Vagina (tissue), 2 donors: ENCODE measurements around the gene RALBP1. TPM values are rescaled to one million over a fixed set of nuclear protein-coding genes. Genes with fewer than 3 reads are reported as not detected.

Experiments used
- DNase-seq, 2 donors: peaks; one replicate each; pipeline ENCODE4 v3.0.0-alpha.2; 2017; ENCODE audit errors: extremely low spot score in 2 of 2
- H3K27ac ChIP-seq: fragments of 200-600 bp; sonication (generic); one replicate; pipeline ENCODE4 v1.5.1; 2019
- H3K27me3 ChIP-seq: fragments of 200-600 bp; sonication (generic); one replicate; pipeline ENCODE4 v1.5.1; 2019
- H3K36me3 ChIP-seq, 2 donors: fragments of 200-600 bp; sonication (generic); one replicate each; pipeline ENCODE4 v1.5.1; 2017 to 2019
- H3K4me1 ChIP-seq: fragments of 200-600 bp; sonication (generic); one replicate; pipeline ENCODE4 v1.5.1; 2019
- H3K4me3 ChIP-seq, 2 donors: fragments of 200-600 bp; sonication (generic); 1 replicate in 1 of 2; 2 replicates in 1 of 2; pipeline ENCODE4 v1.5.1; 2016 to 2019
- H3K9me3 ChIP-seq: fragments of 200-600 bp; sonication (generic); one replicate; pipeline ENCODE4 v1.5.1; 2019
- CTCF ChIP-seq, 3 experiments: fragments of 450-650 bp in 2 of 3; fragments of 200-600 bp in 1 of 3; sonication (generic) in 1 of 3; IDR thresholded peaks; one replicate each; pipeline ENCODE4 v1.5.1; 2017 to 2019; ENCODE audit warnings: antibody characterized with exemption in 3 of 3, mild to moderate bottlenecking in 2 of 3, moderate library complexity in 2 of 3
- POLR2A ChIP-seq, 2 donors: fragments of 450-650 bp; IDR thresholded peaks; one replicate each; pipeline ENCODE4 v1.6.1; 2017; ENCODE audit warnings: antibody characterized with exemption in 2 of 2, mild to moderate bottlenecking in 2 of 2, moderate library complexity in 2 of 2
- POLR2AphosphoS5 ChIP-seq, 2 donors: sonication (generic); formaldehyde crosslinking; IDR thresholded peaks; one replicate each; pipeline ENCODE4 v1.9.0; 2017; ENCODE audit warnings: antibody characterized with exemption in 2 of 2, mild to moderate bottlenecking in 2 of 2, low read depth in 1 of 2; ENCODE audit not compliant: insufficient read depth in 1 of 2
- intact Hi-C: fragments of 100-400 bp; cut with DNase I; formaldehyde crosslinking; loops from one replicate; pipeline ENCODE4 v1.15.1; 2023
- total RNA-seq: library from RNA; depleted of rRNA; stranded (reverse); fragments of >200 nt; gene quantifications from one replicate; pipeline ENCODE4 v1.2.3, GENCODE V29; 2016

The RALBP1 gene
- total RNA-seq, 1 donor from 2014 or later = 65.6 TPM

- no peak for DNase-seq
- H3K27ac ChIP-seq = peak overlapping the region; percentile 24
- TF ChIP-seq POLR2AphosphoS5 (IDR thresholded peaks at IDR 0.05; ENCODE audit: insufficient read depth in 1 of 2, low read depth in 1 of 2) (no peak), POLR2A (IDR thresholded peaks at IDR 0.05) (no peak), CTCF (IDR thresholded peaks at IDR 0.05) (no peak)
- H3K36me3 ChIP-seq = peaks cover 0 to 51% of the 10 kb centered on the region in 2 donors
- H3K4me1 ChIP-seq = no peaks in the 10 kb centered on the region
- H3K27me3 ChIP-seq = no peaks in the 10 kb centered on the region
- intact Hi-C loops = no loop called here
- no peak overlapping the region for H3K4me3 ChIP-seq
- H3K9me3 ChIP-seq = no peaks in the 10 kb centered on the region
These were observed 59.5 kb downstream of the RALBP1 start for GRCh38 chr18:9534844-9535243.

- Histone ChIP-seq H3K9me3 (no peaks in the 10 kb centered on the region), H3K27ac (peak overlapping the region; percentile 24), H3K36me3 (peaks cover 0 to 48% of the 10 kb centered on the region in 2 donors), H3K4me1 (no peaks in the 10 kb centered on the region), H3K4me3 (no peak overlapping the region), H3K27me3 (no peaks in the 10 kb centered on the region)
- intact Hi-C loops = no loop called here
- no peak for DNase-seq
- TF ChIP-seq CTCF (IDR thresholded peaks at IDR 0.05) = no peak
- peak in 1 of 2 donors; percentile 65 for TF ChIP-seq POLR2AphosphoS5 (IDR thresholded peaks at IDR 0.05; ENCODE audit: insufficient read depth in 1 of 2, low read depth in 1 of 2)
These were observed 60.2 kb downstream of the RALBP1 start for GRCh38 chr18:9535430-9535991.

- TF ChIP-seq POLR2AphosphoS5 (IDR thresholded peaks at IDR 0.05; ENCODE audit: insufficient read depth in 1 of 2, low read depth in 1 of 2) (no peak), POLR2A (IDR thresholded peaks at IDR 0.05) (no peak), CTCF (IDR thresholded peaks at IDR 0.05) (no peak)
- H3K4me3 ChIP-seq = no peak overlapping the region
- peaks cover 0 to 39% of the 10 kb centered on the region in 2 donors for H3K36me3 ChIP-seq
- no peak for DNase-seq
- H3K9me3 ChIP-seq = no peaks in the 10 kb centered on the region
- intact Hi-C loops = no loop called here
- no peaks in the 10 kb centered on the region for H3K27me3 ChIP-seq
- H3K4me1 ChIP-seq = no peaks in the 10 kb centered on the region
- H3K27ac ChIP-seq = peak overlapping the region; percentile 20
These were observed 61.2 kb downstream of the RALBP1 start for GRCh38 chr18:9536354-9537152.

- Histone ChIP-seq H3K4me1 (no peaks in the 10 kb centered on the region), H3K36me3 (peaks cover 0 to 38% of the 10 kb centered on the region in 2 donors), H3K27me3 (no peaks in the 10 kb centered on the region), H3K4me3 (no peak overlapping the region), H3K27ac (no peak overlapping the region), H3K9me3 (no peaks in the 10 kb centered on the region)
- intact Hi-C loops = no loop called here
- no peak for DNase-seq
- TF ChIP-seq POLR2AphosphoS5 (IDR thresholded peaks at IDR 0.05; ENCODE audit: insufficient read depth in 1 of 2, low read depth in 1 of 2) = no peak
- no peak for TF ChIP-seq POLR2A (IDR thresholded peaks at IDR 0.05)
- no peak for TF ChIP-seq CTCF (IDR thresholded peaks at IDR 0.05)
These were observed 62.4 kb downstream of the RALBP1 start for GRCh38 chr18:9537677-9538076.

GRCh38 chr18:9539283-9539682 is 64.0 kb downstream of the RALBP1 start:
- TF ChIP-seq CTCF (IDR thresholded peaks at IDR 0.05) = no peak
- no peak for TF ChIP-seq POLR2AphosphoS5 (IDR thresholded peaks at IDR 0.05; ENCODE audit: insufficient read depth in 1 of 2, low read depth in 1 of 2)
- TF ChIP-seq POLR2A (IDR thresholded peaks at IDR 0.05) = no peak
- no peaks in the 10 kb centered on the region for H3K4me1 ChIP-seq
- no peak overlapping the region for H3K27ac ChIP-seq
- intact Hi-C loops = no loop called here
- H3K4me3 ChIP-seq = no peak overlapping the region
- peaks cover 0 to 25% of the 10 kb centered on the region in 2 donors for H3K36me3 ChIP-seq
- H3K27me3 ChIP-seq = no peaks in the 10 kb centered on the region
- no peak for DNase-seq
- no peaks in the 10 kb centered on the region for H3K9me3 ChIP-seq
